Thyroid gland (tissue), 4 donors: ENCODE measurements around the gene MRPS23.

Experiments used
- CTCF ChIP-seq, 6 experiments: fragments of 200-600 bp in 3 of 6; fragments of 450-650 bp in 3 of 6; sonication (generic) in 3 of 6; IDR thresholded peaks; one replicate each; pipeline ENCODE4 v1.5.1; 2016 to 2019; ENCODE audit warnings: antibody characterized with exemption in 6 of 6, mild to moderate bottlenecking in 2 of 6, inconsistent platforms in 1 of 6, moderate library complexity in 1 of 6
- POLR2A ChIP-seq, 2 donors: fragments of 450-650 bp; IDR thresholded peaks; one replicate each; pipeline ENCODE4 v1.6.1; 2017; ENCODE audit warnings: antibody characterized with exemption in 2 of 2, mild to moderate bottlenecking in 2 of 2, moderate library complexity in 1 of 2

GRCh38 chr17:57868910-57869616 lies 19.2 kb upstream of the MRPS23 start:
- TF ChIP-seq CTCF (IDR thresholded peaks at IDR 0.05) (no peak), POLR2A (IDR thresholded peaks at IDR 0.05) (no peak)
